Myocyte (in vitro differentiated cells): ENCODE results near the gene ZNF777. TPM values are rescaled to one million over a fixed set of nuclear protein-coding genes. Genes with fewer than 3 reads are reported as not detected.

ENCODE experiments used
- DNase-seq: peaks from one replicate; pipeline ENCODE4 v3.0.0-alpha.2; 2012; ENCODE audit warnings: low read depth
- total RNA-seq: library from RNA; depleted of rRNA; stranded (reverse); fragments of >200 nt; gene quantifications from 2 replicates; pipeline ENCODE4 v1.2.3, GENCODE V29; 2014

Gene ZNF777
- total RNA-seq, 1 donor from 2014 or later = 14.5 TPM

DNA sequence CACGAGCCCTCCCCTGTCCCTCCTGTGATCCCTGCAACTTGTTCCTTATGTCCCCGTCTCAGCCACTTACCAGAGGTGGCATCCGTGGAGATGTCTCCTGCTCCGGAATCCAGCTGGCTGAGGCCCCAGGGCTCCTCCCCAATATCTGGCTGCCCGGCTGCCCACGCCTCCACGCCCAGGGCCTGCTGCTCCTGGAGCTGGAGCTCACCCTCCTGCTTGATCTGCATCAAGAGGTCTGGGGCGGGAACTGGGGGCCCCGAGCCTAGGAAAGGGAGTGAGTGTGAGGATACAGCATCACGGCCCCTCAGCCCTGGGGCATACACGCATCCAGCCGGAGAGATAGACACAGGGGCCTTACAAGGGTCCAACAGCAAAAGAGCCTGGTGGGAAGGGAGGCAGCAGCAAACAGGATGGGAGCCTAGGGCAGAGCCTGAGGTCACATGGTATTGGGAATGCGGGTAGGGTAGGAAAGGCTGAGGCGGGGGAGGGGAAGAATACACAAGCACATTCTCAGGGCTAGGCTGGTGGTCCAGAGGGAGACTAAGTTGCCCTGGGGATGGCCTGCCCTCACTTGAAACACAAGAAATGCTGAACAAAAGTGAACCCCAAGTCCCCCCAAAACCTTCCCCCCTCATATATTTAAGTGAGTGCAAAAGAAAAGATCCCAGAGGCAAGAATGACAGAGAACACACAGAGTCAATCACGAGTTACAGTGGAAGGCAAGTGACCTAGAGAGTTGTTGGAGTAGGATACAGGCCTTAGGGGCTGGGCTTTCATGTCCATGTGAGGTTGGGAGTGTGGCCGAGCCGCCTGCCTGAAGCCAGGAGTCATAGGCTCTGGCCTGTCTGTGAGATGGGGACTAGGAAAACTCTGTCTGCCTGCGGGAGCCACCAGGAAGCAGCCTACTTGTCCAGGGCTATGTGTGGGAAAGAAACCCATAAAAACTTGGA, 16.9 kb upstream of the ZNF777 start:
- peak; percentile 20 for DNase-seq

DNA sequence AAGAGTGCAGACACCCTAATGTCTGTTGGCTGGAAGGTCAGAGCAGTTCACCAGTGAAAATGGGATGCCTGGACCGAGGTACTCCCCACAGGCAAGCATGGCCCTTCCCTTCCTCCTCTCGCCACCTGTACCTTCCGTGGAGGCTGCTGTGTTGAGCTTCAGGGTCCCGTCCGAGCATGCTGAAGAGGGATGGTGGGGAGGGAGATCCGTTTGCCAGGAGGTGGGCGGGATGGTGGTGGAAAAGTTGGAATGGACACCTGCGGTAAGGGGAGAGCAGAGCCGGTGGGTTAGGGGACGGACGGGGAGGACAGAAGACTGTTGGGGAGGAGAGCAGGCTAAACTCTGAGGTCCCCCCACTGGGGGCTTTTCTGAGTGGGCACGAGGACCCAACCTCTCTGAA, 15.9 kb upstream of the ZNF777 start:
- no peak for DNase-seq

DNA sequence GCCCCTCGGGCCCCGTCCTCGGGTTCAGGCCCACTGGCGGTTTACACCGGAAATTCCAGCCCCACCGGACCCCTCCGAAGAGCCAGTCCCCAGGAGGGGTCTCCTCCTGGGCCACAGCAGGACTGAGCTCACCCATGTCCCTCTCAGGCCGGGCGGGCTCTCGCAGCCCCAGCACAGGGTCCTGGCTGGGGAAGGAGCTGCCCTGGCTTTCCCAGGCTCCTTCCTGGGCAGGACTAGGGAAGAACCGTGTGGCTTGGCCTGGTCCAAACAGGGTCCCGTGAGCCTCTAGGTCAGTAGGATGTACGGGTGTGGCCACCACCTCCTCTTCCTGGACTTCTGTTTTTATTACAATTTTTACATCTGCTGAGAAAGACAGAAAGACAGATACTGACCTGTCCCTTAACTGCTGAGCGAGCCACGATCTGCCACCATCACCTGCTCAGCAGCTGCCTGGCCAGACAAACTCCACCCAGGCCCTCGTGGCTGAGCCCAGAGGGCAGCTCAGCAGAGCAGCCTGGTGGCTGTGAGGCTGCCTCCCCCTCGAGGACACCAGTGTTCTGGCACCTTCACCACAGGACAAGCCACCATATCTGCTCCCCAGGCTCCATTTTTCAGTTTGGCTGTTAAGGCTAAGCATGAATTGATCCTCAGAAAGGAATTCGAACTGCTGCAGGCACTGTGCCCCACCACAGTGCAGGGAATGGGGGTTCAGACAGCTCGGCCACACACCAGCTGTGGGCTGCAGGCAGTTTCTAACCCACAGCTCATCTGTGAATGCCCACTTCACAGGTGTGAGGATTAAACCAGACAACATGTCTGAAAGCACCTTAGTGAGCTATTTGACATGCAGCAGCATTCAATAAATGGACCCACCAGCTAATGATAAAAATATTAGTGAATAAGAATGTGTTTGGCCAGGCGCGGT, 14.5 kb upstream of the ZNF777 start:
- peak; percentile 43 for DNase-seq

DNA sequence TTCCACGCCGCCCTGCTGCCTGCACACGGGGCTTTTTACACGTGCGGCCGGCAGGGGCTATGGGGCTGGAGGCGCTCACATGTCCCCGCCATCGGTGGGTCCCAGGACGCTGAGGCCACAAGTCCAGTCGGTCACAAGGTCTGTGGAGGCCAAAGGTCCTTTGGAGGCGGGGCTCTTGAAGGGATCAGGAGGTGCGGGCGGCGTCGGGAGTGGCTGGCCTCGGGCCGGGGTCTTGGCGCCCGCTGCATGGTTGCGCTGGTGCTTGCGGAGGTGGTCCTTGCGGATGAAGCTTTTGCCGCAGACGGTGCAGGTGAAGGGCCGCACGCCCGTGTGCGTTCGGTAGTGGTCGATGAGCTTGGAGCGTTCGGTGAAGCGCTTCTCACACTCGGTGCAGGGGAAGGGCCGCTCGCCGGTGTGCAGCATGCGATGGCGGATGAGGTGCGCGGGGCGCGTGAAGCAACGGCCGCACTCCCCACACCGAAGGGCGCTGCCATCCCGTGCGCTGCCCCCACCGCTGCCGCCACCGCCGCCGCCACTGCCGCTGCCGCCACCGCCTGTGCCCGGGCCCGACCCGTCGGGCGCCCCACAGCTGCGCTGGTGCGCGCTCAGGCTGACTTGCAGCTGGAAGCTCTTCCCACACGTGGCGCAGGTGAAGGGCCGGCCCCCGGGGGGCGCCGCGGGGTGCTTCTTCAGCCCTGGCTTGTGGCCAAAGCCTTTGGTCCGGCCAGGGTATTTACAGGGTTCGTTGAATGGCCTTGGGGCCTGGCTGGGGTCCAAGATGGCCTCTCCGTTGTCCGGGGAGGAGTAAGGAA, 13.7 kb upstream of the ZNF777 start:
- DNase-seq = no peak

DNA sequence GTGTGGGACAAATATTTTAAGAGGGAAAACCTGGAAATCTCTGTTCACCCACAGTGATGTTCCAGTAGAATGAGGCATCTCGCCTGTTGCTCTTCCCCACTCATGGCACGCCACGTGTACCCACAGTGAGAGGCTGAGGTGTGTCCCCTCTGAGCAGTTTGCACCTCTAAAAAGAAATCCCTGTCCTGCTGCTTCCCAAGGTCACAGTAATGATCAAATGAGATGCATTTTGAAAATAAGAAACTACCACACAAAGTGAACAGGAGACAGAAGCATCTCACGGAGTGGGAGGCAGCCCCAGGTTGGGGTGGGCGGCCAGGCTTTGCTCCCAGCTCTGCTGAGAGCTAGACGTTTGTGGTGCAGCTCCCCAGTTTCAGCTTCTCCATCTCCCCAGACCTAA, 12.4 kb upstream of the ZNF777 start:
- DNase-seq = no peak

DNA sequence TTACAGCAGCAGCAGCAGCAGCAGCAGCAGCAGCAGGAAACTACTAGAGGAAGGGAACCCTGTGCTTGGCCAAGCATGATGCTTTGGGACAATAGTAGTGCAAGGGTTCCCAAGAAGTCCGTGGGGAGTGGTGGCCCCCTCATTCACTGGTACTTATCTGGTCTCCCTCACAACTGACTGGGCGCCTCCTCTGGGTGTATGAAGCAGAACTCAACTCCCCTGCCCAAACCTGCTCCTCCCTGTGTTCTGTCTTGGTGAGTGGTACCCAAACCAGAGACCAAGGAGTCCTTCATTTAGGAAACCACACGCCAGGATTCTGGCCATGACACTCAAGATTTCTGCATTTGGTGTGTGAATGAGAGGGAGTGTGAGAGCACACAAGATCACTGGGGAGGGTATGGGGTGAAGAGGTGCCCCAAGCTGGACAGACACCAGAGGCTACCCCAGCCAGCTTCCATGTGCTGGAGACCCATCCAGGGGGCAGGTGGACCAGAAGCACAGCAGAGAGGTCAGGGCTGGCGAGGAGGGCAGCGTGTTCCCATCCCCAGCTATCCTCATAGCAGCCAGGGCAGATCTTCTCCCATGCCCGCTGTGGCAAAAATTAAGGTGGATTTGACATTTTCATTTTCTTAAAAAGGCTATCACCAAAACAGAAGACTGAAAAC, 10.6 kb upstream of the ZNF777 start:
- no peak for DNase-seq

DNA sequence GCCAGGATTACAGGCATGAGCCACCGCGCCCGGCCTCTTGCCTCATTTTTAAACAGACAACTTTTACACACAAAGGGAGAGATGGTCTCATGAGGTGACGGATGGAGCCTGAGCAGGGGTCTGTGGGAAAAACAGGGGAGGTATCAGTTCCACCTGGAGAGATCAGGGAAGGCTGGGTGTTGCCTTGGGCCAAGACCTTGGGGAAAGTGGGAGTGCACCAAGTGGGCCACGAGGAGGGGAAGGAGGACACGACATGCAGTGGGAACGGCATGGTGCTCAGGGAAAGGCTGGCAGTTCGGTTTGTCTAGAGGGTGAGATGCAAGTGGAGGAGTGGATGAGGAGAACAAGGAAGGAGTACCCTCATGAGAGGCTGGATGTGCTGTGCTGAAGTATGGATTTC, 8.9 kb upstream of the ZNF777 start:
- DNase-seq = no peak

DNA sequence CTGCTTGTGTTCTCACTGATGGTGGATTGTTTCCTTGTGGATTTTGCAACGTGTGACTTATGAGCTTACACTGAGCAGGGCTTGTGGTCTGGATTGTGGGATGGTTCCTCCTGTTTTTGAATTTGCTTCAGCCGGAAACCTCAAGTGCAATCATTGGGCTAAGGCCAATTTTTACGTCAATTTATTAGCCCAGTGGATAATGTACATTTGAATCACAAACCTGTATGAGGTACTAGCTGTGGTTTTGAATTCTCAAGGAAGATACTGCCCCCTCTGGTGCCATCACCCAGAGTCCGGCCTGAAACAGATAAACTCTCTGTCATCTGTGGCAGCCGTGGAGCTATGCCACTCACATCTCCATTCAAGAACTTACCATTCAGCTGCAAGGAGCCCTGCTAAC, 7.3 kb upstream of the ZNF777 start:
- DNase-seq = peak; percentile 18

DNA sequence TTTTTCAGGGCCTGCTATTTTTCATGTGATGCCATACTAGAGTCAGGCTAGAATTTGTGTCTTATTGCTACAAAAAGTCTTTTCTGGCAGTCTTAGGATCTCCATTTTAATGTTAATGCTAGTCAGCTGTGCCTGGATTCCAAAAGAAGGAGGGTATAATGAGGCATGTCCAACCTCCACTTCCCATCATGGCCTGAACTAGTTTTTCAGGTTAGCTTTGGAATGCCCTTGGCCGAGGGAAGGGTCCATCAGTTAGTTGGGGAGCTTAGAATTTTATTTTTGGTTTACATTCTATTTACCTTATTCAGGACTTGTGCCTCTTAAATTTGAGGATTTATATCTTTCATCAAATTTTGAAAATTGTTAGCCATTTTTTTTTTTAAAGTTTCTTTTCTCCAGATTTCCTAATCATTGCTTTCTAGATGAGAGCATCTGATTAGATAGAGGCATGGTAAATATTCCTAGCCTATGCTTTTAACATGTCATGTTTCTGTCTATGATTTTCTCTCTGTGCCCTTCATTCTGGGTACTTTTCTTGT, 6.5 kb upstream of the ZNF777 start:
- DNase-seq = no peak

DNA sequence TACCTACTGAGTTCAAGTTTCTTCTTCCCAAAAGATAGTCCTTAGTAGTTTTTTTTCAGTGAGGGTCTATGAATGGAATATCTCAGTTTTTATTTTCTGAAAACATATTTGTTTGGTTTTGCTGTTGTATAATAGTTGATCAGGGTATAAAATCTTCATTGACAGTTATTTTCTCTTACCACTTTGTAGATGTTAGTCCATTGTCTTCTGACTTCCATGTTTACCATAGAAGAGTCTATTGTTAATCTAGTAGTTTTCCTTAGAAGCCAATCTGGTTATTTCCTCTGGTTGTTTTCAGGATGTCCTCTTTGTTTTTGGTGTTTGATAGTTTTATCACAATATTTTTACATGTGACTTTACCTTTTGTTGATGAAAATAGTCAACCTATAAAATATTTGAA, 5.5 kb upstream of the ZNF777 start:
- DNase-seq = no peak

DNA sequence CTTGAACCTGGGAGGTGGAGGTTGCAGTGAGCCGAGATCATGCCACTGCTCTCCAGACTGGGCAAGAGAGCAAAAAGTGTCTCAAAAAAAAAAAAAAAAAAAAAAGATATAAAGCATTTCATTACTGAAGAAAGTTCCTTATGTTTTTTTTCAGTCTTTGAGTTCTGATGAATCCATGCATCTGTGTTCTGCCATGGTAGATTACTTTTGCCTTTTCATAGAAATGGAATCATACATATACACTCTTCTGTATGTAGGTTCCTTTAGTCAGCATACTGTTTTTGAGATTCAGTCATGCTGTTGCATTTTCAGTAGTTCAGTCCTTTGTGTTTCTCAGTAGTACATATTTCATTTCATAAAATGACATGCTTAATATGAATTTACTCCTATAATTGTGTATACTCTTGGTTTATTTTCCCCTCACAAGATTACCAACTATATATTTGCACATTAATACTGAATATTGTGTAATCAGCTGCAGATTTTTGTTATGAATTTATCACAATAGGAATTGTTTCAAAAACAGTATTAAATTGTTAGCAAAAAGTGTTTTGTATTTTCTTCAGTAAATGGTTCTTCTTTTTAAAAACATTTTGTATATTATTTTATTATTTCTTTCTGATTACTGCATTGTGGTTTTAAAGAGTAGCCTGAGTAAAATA, 2.8 kb upstream of the ZNF777 start:
- DNase-seq = no peak

DNA sequence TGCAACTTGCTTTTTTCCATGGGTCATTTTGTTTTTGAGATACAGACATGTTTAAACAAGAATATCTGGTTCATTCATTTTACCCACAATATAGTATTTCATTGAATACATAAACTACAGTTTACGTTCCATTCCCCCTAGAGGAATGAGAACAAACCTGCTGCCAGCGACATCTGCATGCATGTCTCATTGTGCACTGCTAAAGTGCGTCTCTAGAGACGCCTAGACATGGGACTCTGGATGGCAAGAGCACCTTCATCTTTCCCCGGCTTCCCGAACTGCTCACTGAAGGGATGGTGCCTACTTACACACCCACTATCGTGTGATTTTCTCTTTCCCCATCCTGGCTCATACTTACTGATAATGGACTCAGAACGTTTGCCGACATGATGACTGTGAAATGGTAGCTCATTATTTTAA, 1.2 kb upstream of the ZNF777 start:
- no peak for DNase-seq

DNA sequence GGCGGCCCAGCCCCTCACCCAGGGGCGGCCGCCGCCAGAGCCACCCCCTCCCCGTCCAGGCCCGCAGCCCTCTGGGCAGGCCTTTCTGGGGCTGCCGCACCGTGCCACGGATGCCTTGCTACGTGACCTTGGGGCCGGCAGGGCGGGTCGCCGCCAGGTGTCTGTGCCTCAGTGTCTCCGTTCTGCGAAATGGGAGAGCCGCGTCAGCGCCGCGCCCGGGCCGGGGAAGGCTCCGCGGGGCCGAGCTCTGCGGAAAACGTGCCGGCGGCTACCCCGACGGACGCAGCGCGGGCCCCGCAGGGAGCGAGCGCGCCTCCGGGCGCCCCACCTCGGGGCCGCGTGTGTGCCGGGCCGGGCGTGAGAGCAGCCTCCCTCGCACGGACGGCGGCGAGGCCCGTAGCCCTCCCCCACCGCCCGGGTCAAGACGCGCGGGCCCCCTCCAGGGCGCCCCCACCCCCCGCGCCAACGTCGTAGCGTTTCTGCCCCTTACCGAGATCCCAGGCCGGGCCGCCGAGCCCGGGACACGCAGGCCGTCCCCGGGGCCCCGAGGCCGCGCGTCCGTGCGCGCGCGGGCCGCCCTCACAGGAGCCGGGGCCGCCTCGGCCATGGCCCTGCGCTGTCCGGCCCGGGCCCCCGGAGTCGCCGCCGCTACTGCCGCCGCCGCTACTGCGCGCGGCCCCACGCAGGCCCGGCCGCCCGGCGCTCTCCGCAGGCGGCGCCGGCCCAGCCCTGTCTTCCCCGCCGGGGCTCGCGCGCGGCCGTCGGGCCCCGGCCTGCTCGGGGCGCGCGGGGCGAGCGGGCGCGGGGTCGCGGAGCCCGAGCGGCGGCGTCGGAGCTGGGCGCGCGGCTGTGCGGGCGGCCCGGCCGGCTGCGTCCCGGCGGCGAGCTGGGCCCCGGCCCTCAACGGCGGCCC, 1.1 kb downstream of the ZNF777 start:
- peak; percentile 28 for DNase-seq

DNA sequence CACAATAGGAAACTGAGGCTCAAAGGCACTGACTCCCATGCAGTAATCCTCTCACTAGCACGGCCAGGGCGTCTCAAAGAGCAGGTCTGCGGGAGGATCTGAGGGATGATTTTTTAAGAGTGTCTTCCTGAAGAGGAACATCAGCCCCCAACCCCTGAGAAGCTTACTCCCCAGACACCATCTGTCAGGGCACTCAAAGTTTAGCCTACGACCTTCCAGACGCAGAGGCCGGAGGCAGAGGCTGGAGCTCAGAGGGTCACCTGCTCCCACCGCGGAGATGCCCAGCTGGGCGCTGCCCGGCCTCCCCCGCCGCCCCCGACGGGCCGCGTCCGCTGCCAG, 1.7 kb downstream of the ZNF777 start:
- DNase-seq = no peak

DNA sequence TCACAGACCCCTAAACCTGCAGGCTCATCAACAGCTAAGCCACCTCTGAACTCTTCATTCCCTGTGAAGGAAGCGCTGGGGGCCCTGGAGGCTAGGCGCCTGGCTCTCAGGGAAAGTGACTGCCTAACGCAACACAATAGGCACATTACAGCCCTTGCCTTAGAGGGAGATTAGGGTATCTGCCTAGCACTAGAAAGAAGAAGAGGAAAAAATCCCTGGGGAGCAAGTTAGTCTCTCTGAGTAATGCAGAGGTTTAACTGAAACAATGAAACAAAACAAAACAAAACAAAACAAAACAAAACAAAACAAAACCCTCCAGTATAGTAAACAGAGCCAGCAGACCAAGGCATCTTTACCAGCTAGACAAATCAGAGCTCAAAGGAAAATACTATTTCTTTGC, 2.6 kb downstream of the ZNF777 start:
- DNase-seq = no peak

DNA sequence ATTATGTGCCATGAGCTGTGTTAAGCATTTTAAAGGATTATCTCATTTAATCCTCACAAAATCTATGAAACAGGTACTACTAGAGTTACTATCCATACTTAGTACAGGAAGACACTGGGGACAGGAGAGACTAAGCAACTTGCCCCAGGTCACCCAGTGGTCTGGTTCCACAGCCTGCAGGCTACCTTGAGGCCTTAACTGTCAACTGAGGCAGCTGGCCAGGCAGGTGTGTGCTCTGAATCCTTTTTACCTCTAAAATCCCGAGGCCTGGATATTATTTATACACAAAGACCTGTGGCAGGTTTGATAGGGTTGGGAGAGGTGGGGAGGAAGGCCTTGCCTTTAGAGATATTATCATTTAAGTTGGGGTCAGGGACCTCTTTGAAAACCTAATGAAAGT, 3.1 kb downstream of the ZNF777 start:
- DNase-seq = no peak

DNA sequence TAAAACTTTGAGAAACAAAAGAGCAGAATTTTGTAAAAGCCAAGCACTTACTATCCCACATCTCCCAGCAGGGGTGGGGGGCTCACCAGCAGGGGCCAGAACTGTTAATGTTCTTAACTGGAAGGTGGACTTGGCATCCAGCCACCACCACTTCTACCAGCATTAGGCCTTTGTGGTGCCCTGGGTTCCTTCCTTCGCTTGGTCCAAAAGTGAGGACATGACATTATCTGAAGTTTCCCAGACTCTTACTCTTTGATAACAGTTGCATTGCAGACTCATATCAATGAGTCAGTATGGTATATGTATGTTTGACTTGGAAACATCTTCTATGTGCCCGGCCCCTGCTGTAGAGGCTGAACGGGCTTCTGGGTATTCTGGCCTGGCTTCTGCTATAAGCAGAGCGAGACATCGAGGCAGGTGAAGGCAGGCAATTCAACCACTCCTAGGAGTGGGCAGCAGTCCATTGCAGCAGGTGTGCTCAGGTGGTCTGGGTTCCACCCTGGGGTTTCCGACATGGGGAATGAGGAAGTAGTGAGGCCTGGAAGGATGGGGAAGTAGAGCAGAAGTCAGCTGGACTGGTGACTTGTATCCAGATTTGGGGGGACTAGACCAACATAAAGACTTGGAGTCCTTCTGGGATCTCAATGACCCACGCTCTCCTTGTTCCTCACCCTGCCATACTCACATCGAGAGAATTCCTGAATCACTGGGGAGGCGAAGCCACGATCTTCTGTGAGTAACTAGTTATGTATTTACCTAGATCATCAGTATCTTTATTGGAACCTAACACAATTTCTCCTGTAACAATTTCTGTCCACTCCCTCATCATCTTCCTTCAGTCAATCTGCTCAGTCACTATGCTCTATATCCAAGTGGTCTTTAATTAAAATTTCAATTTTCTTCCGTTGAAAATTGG, 4.1 kb downstream of the ZNF777 start:
- DNase-seq = no peak
